Neural crest cell (in vitro differentiated cells): ENCODE data around the gene NKAIN2. TPM values are rescaled to one million over a fixed set of nuclear protein-coding genes. Genes with fewer than 3 reads are reported as not detected.

Source experiments
- DNase-seq: peaks from one replicate; pipeline ENCODE4 v3.0.0; 2021; ENCODE audit warnings: low read depth, mixed read lengths, low spot score
- H3K27ac Mint-ChIP-seq: one replicate; pipeline ENCODE4 v1.8.0; 2021; ENCODE audit warnings: mild to moderate bottlenecking, mixed read lengths; ENCODE audit not compliant: unreplicated experiment
- H3K27me3 Mint-ChIP-seq: 2 replicates; pipeline ENCODE4 v1.8.0; 2021; ENCODE audit warnings: low read depth, mild to moderate bottlenecking, mixed read lengths
- H3K36me3 Mint-ChIP-seq: 2 replicates; pipeline ENCODE4 v1.8.0; 2021; ENCODE audit warnings: low read depth, mild to moderate bottlenecking, mixed read lengths
- H3K4me1 Mint-ChIP-seq: 2 replicates; pipeline ENCODE4 v1.8.0; 2021; ENCODE audit warnings: mixed read lengths
- H3K4me3 Mint-ChIP-seq: one replicate; pipeline ENCODE4 v1.8.0; 2021; ENCODE audit warnings: mild to moderate bottlenecking, mixed read lengths
- H3K9me3 Mint-ChIP-seq: 2 replicates; pipeline ENCODE4 v1.8.0; 2021; ENCODE audit warnings: mixed read lengths
- total RNA-seq: library from RNA; stranded (reverse); gene quantifications from 2 replicates; pipeline ENCODE4 v1.2.1, GENCODE V29; 2021
- TF ChIP-seq, protein P1 (sequence below): fragments of 200-600 bp; sonication (generic); conservative IDR thresholded peaks from 2 replicates; pipeline ENCODE4 v1.5.0; 2021; ENCODE audit warnings: antibody characterized with exemption, mild to moderate bottlenecking

NKAIN2 gene
- total RNA-seq, 1 donor from 2014 or later, result 1.1 TPM

DNA sequence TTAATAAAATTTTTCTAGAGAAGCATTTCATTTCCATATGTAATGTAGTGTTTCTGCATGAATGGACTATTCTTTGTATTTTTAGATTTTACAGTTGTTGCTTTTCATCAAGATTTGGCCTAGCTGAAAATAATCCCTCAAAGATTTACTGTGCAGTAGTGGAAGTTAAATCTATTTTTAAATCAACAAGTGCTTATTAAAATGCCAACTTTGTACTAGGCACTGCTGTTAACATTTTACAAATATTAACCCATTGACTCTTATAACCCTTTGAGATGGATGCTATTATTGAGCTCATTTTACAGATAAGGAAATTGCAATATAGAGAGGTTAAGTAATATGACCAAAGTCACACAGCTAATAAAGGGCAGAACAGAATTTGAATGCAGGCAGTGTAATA lies 274.5 kb downstream of the NKAIN2 start:
- no peaks in the 10 kb centered on the region for H3K9me3 Mint-ChIP-seq
- peaks cover 6% of the 10 kb centered on the region for H3K4me1 Mint-ChIP-seq
- DNase-seq, result no peak
- no peaks in the 10 kb centered on the region for H3K27me3 Mint-ChIP-seq
- no peak overlapping the region for H3K4me3 Mint-ChIP-seq
- TF ChIP-seq, protein P1, sequence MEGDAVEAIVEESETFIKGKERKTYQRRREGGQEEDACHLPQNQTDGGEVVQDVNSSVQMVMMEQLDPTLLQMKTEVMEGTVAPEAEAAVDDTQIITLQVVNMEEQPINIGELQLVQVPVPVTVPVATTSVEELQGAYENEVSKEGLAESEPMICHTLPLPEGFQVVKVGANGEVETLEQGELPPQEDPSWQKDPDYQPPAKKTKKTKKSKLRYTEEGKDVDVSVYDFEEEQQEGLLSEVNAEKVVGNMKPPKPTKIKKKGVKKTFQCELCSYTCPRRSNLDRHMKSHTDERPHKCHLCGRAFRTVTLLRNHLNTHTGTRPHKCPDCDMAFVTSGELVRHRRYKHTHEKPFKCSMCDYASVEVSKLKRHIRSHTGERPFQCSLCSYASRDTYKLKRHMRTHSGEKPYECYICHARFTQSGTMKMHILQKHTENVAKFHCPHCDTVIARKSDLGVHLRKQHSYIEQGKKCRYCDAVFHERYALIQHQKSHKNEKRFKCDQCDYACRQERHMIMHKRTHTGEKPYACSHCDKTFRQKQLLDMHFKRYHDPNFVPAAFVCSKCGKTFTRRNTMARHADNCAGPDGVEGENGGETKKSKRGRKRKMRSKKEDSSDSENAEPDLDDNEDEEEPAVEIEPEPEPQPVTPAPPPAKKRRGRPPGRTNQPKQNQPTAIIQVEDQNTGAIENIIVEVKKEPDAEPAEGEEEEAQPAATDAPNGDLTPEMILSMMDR, result no peak
- no peak overlapping the region for H3K27ac Mint-ChIP-seq
- no peaks in the 10 kb centered on the region for H3K36me3 Mint-ChIP-seq

DNA sequence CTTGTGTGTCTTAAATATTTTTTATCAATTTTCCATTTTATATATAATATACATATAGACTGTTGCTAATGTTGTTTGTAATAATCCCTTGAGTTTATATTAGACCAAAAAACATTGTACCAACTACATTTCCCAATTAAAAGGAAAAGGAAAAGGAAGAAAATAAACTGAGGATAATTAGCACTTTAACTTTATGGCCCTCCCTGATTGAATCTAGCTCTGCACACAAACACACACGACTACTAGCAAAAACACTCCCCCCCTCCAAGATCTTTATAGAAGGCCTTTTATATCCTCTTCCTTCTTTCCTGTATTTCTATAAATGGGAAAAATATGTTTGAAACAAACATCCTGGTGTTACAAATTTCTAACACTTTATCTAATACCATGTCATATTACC lies 276.8 kb downstream of the NKAIN2 start:
- no peaks in the 10 kb centered on the region for H3K9me3 Mint-ChIP-seq
- H3K27me3 Mint-ChIP-seq, result no peaks in the 10 kb centered on the region
- TF ChIP-seq, protein P1, result no peak
- DNase-seq, result no peak
- H3K36me3 Mint-ChIP-seq, result no peaks in the 10 kb centered on the region
- H3K4me3 Mint-ChIP-seq, result no peak overlapping the region
- H3K27ac Mint-ChIP-seq, result peak overlapping the region; percentile 16
- peaks cover 6% of the 10 kb centered on the region for H3K4me1 Mint-ChIP-seq

DNA sequence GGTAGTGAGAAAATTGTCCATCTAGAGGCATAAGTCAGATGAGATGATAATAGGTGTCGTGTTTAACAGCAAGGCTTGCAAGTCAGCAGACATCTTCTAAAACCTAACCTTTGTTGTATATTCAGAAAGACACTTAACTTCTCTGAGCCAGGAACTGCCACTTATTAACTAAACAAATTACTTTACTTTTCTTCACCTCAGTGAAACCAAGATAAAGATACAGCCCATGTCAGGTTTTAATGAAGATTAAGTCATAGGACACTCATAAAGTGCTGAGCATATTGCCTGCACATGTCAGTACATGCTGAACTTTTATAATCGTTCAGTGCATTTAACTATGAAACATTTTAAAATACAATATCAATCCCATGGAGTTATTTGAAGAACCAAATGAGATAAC lies 286.8 kb downstream of the NKAIN2 start:
- Mint-ChIP-seq H3K27ac (no peak overlapping the region), H3K4me3 (no peak overlapping the region), H3K36me3 (no peaks in the 10 kb centered on the region), H3K9me3 (peaks cover 3% of the 10 kb centered on the region), H3K27me3 (no peaks in the 10 kb centered on the region), H3K4me1 (no peaks in the 10 kb centered on the region)
- DNase-seq, result no peak
- TF ChIP-seq, protein P1, result no peak

DNA sequence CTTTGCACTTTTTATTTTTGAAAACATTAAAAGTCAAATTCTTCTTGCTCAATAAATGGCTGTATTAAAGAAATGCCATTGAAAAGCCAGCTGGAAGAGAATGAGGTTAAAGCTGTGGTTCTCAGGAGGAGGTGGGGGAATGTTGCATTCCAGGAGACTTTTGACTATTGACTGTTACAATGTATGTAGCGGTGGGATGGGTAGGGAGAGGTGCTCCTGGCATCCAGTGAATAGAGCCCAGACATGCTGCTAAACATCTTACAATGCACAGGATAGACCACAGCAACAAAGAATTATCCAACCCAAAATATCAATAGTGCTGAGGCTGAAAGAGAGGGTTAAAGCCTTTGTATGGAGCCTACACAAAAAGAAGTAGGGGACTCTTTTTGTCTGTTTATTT lies 295.9 kb downstream of the NKAIN2 start:
- DNase-seq, result no peak
- Mint-ChIP-seq H3K27me3 (no peaks in the 10 kb centered on the region), H3K4me1 (peaks cover 15% of the 10 kb centered on the region), H3K9me3 (no peaks in the 10 kb centered on the region), H3K27ac (peak overlapping the region; percentile 89), H3K4me3 (no peak overlapping the region), H3K36me3 (no peaks in the 10 kb centered on the region)
- TF ChIP-seq, protein P1, result no peak

DNA sequence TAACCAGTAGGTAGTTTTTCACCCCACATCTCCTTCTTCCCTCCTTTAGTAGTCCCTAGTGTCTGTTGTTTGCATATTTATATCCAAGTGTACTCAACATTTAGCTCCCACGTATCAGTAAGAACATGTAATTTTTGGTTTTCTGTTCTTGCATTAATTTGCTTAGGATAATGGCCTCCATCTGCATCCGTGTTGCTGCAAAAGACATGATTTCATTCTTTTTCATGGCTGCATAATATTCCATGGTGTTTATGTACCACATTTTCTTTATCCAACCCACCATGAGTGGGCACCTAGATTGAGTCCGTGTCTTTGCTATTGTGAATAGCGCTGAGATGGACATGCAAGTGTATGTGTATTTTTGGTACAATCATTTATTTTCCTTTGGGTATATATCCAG lies 306.8 kb downstream of the NKAIN2 start:
- Mint-ChIP-seq H3K4me3 (no peak overlapping the region), H3K27me3 (no peaks in the 10 kb centered on the region), H3K36me3 (peaks cover 2% of the 10 kb centered on the region), H3K9me3 (no peaks in the 10 kb centered on the region), H3K4me1 (no peaks in the 10 kb centered on the region), H3K27ac (no peak overlapping the region)
- no peak for DNase-seq
- TF ChIP-seq, protein P1, result no peak

DNA sequence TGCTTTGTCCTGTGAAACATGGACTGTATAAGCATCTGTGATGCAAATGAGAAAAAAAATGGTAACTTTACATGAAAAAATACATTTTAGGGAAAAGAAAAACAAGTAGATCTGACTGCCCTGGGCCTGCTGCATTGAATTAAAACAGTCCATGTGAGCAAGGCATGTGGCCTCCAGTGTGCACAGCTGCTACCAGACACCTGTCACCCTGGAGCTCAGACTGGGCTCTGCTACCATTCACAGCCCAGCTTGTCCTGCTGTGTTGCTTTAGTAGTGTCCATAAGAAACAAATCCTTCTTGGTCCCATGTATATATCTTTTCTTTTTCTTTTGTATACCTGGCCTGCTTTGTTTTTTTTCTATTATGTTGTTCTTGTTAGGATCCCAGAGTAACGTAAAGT lies 315.9 kb downstream of the NKAIN2 start:
- H3K9me3 Mint-ChIP-seq, result no peaks in the 10 kb centered on the region
- TF ChIP-seq, protein P1, result no peak
- no peak overlapping the region for H3K4me3 Mint-ChIP-seq
- H3K4me1 Mint-ChIP-seq, result no peaks in the 10 kb centered on the region
- DNase-seq, result no peak
- H3K27ac Mint-ChIP-seq, result no peak overlapping the region
- no peaks in the 10 kb centered on the region for H3K36me3 Mint-ChIP-seq
- no peaks in the 10 kb centered on the region for H3K27me3 Mint-ChIP-seq
